SH-SY5Y (cell line): ENCODE data around the gene SLC41A2.

Experiments
- GATA2 ChIP-seq: IDR thresholded peaks from 2 replicates; pipeline ENCODE4 v1.6.1; 2011; ENCODE audit warnings: mild to moderate bottlenecking, low read depth, low read length
- GATA3 ChIP-seq: IDR thresholded peaks from 2 replicates; pipeline ENCODE4 v1.6.1; 2011; ENCODE audit warnings: low read depth, mild to moderate bottlenecking, low read length, moderate library complexity

DNA sequence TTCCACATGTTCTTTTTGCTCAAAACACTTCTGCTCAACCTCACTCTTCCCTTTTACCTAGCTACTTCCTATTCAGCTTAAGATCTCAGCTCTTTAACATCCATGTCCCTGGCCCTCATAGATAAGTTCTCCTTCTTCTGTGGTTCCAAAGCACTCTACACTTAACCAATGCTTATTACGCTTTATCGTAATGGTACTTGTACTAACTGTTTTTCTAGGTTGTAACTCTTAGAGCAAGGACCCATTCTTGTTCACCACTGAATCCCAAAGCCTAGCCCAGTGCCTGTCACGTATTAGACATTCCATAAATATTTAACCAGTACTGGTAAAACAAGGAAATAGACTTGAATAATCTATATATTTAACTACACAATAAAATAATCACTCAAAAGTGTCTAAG, 5.3 kb downstream of the SLC41A2 start:
- TF ChIP-seq GATA2 (no peak), GATA3 (no peak)
